Upper lobe of left lung (tissue), 6 donors: Measurements from ENCODE around the gene ABHD17A. TPM values are rescaled to one million over a fixed set of nuclear protein-coding genes. Genes with fewer than 3 reads are reported as not detected.

Experiments
- ATAC-seq, 2 donors: fragments of 200-7000 bp; cut with Tn5 transposase; one replicate each; pipeline ENCODE4 v1.9.1; 2022; ENCODE audit warnings: mild to moderate bottlenecking in 2 of 2, moderate library complexity in 2 of 2; ENCODE audit not compliant: low FRiP score in 2 of 2
- DNase-seq, 2 donors: peaks; one replicate each; pipeline ENCODE4 v3.0.0-alpha.2; 2019 to 2020
- H3K27ac ChIP-seq, 4 donors: fragments of 200-600 bp; sonication (generic); one replicate each; pipeline ENCODE4 v1.5.1; 2016 to 2019
- H3K27me3 ChIP-seq, 4 donors: fragments of 200-600 bp; sonication (generic); one replicate each; pipeline ENCODE4 v1.5.1; 2017 to 2019
- H3K36me3 ChIP-seq, 4 donors: fragments of 200-600 bp; sonication (generic); one replicate each; pipeline ENCODE4 v1.5.1; 2016 to 2019
- H3K4me1 ChIP-seq, 4 donors: fragments of 200-600 bp; sonication (generic); one replicate each; pipeline ENCODE4 v1.5.1; 2018 to 2019
- H3K4me3 ChIP-seq, 4 donors: fragments of 200-600 bp; sonication (generic); one replicate each; pipeline ENCODE4 v1.5.1; 2017 to 2019; ENCODE audit warnings: mild to moderate bottlenecking in 2 of 4, moderate library complexity in 1 of 4
- H3K9me3 ChIP-seq, 4 donors: fragments of 200-600 bp; sonication (generic); one replicate each; pipeline ENCODE4 v1.5.1; 2018 to 2019
- EP300 ChIP-seq, 4 donors: sonication (generic); formaldehyde crosslinking; IDR thresholded peaks; one replicate each; pipeline ENCODE4 v1.5.1; 2017; ENCODE audit warnings: antibody characterized with exemption in 4 of 4, control low read depth in 2 of 4
- POLR2A ChIP-seq, 4 donors: fragments of 450-650 bp; IDR thresholded peaks; one replicate each; pipeline ENCODE4 v1.5.1; 2016 to 2017; ENCODE audit warnings: antibody characterized with exemption in 4 of 4, mild to moderate bottlenecking in 2 of 4
- POLR2AphosphoS5 ChIP-seq, 2 donors: sonication (generic); formaldehyde crosslinking; IDR thresholded peaks; one replicate each; pipeline ENCODE4 v1.5.1; 2017; ENCODE audit warnings: antibody characterized with exemption in 2 of 2
- WGBS, 2 donors: methylation state at CpG; one replicate each; pipeline ENCODE4 v1.1.5; 2017 to 2018; 5-methylcytosine and 5-hydroxymethylcytosine counted together
- total RNA-seq, 6 donors: library from RNA; depleted of rRNA in 4 of 6; stranded (reverse); fragments of >200 nt in 4 of 6; gene quantifications; one replicate each; pipeline versions ENCODE4 v1.1.0 to v1.2.1, GENCODE V29; 2016 to 2021
- TF ChIP-seq, protein P1 (sequence below), 6 experiments: fragments of 450-650 bp in 4 of 6; fragments of 200-600 bp in 2 of 6; sonication (generic) in 2 of 6; IDR thresholded peaks; one replicate each; pipeline ENCODE4 v1.5.1; 2016 to 2019; ENCODE audit warnings: antibody characterized with exemption in 6 of 6
- donor health status: DM: no; HTN: no; CAD: no; lungs with moderate emphysema.
- donor health status: DM: no; HTN: yes; CAD: no; lungs with severe emphysema.

Gene ABHD17A
- total RNA-seq, 6 donors from 2014 or later = 63.4 to 143 (median 108) TPM

DNA sequence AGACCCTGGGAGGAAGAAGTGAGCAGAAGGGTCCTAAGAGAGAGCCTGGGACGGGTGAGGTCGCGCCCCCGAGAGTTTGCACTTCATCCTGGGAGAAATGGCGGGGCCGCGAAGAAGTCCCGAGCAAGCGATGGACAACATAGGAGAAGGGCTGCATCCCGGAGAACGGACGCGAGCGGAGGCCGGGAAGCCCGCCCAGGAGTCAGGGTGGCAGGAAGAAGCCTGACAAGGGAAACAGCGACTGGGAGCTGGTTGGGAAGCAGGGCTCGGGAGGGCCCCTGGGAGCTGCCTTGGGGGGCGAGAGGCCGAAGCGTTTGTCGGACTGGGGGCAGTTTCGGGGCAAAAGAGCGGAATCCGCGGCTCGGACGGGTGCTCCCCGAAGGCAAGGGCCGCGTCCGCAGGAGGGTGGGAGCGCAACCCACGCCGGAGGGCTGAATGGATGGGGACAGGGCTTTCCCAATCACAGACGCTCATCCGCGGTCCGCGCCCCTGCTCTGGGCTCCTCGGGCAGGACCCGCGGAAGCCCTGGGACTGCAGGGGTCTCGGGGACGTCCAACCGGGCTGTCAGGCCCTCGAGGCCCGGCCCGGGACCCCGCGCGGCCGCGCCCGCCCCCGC, 469 bp downstream of the ABHD17A start:
- DNase-seq (no peak), ATAC-seq (peak in 1 of 2 donors; percentile 5)
- H3K4me1 ChIP-seq = peaks cover 35 to 56% (median 45%) of the 10 kb centered on the region in 4 donors
- H3K27ac ChIP-seq = peak overlapping the region; percentile 84 to 94 (median 94)
- no peak for TF ChIP-seq POLR2AphosphoS5 (IDR thresholded peaks at IDR 0.05)
- no peak for TF ChIP-seq EP300 (IDR thresholded peaks at IDR 0.05)
- no peak for TF ChIP-seq POLR2A (IDR thresholded peaks at IDR 0.05)
- TF ChIP-seq, protein P1, sequence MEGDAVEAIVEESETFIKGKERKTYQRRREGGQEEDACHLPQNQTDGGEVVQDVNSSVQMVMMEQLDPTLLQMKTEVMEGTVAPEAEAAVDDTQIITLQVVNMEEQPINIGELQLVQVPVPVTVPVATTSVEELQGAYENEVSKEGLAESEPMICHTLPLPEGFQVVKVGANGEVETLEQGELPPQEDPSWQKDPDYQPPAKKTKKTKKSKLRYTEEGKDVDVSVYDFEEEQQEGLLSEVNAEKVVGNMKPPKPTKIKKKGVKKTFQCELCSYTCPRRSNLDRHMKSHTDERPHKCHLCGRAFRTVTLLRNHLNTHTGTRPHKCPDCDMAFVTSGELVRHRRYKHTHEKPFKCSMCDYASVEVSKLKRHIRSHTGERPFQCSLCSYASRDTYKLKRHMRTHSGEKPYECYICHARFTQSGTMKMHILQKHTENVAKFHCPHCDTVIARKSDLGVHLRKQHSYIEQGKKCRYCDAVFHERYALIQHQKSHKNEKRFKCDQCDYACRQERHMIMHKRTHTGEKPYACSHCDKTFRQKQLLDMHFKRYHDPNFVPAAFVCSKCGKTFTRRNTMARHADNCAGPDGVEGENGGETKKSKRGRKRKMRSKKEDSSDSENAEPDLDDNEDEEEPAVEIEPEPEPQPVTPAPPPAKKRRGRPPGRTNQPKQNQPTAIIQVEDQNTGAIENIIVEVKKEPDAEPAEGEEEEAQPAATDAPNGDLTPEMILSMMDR (IDR thresholded peaks at IDR 0.05) = no peak
- peak overlapping the region; percentile 71 to 99 (median 97) for H3K4me3 ChIP-seq
- WGBS, 2 donors = 0 to 1% methylated on average over 37 to 40 of the region's 56 CpGs
- no peaks in the 10 kb centered on the region for H3K9me3 ChIP-seq
- peaks cover 0 to 13% (median 5%) of the 10 kb centered on the region in 4 donors for H3K36me3 ChIP-seq
- H3K27me3 ChIP-seq = no peaks in the 10 kb centered on the region

DNA sequence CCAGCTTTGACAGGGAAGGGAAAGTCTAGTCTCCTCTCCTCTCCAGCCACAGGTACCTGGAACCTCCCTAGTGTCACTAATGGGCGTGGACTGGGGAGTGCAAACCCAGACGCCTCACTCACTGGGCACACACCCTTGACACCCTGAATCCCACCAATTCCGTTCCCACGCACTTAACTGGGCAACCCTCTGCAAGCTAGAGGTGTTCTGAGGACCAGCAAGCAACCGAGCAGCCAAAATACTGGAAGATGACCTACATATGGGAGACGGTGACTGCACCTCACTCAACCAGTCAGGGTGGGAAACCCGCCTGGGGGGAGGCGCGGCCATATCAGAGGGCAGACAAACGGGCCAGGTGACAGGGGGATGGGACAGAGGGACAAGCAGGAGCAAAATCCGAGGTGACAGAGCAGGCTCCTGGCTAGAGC, 991 bp downstream of the ABHD17A start:
- TF ChIP-seq POLR2A (IDR thresholded peaks at IDR 0.05) (no peak), EP300 (IDR thresholded peaks at IDR 0.05) (no peak), POLR2AphosphoS5 (IDR thresholded peaks at IDR 0.05) (no peak)
- TF ChIP-seq, protein P1 (IDR thresholded peaks at IDR 0.05) = no peak
- Histone ChIP-seq H3K27me3 (no peaks in the 10 kb centered on the region), H3K36me3 (peaks cover 0 to 13% (median 5%) of the 10 kb centered on the region in 4 donors), H3K9me3 (no peaks in the 10 kb centered on the region), H3K27ac (peak overlapping the region; percentile 84 to 94 (median 94)), H3K4me1 (peaks cover 35 to 56% (median 45%) of the 10 kb centered on the region in 4 donors), H3K4me3 (peak overlapping the region; percentile 71 to 99 (median 97))
- ATAC-seq (no peak), DNase-seq (no peak)
- 2% methylated on average over 11 of the region's 11 CpGs for WGBS, 2 donors

DNA sequence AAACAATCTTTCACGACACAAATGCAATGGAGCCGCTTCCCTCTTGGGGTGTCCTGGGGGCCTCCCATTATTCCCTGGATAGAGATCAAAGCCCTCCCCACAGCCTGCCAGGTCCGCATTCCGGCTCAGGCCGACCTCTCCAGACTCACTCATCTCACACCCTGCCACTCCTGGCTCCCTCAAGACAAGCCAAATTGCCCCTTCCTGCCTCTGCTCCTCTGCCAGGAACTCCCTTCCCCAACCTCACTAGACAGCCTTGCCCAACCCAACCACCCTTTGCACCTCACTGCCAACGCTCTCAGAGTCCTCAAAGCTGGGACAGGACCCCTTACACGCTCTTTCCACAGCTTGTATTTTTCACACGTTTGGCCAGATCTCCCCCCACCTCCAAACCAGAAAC, 1.5 kb downstream of the ABHD17A start:
- no peak for TF ChIP-seq POLR2A (IDR thresholded peaks at IDR 0.05)
- TF ChIP-seq, protein P1 (IDR thresholded peaks at IDR 0.05) = no peak
- no peak for TF ChIP-seq EP300 (IDR thresholded peaks at IDR 0.05)
- no peak for TF ChIP-seq POLR2AphosphoS5 (IDR thresholded peaks at IDR 0.05)
- peaks cover 35 to 56% (median 45%) of the 10 kb centered on the region in 4 donors for H3K4me1 ChIP-seq
- H3K27ac ChIP-seq = peak overlapping the region; percentile 59 to 94 (median 94)
- no peaks in the 10 kb centered on the region for H3K27me3 ChIP-seq
- peak overlapping the region; percentile 71 to 99 (median 97) for H3K4me3 ChIP-seq
- no peaks in the 10 kb centered on the region for H3K9me3 ChIP-seq
- DNase-seq (no peak), ATAC-seq (no peak)
- 10 to 16% methylated on average over 8 of the region's 8 CpGs for WGBS, 2 donors
- H3K36me3 ChIP-seq = peaks cover 0 to 17% (median 5%) of the 10 kb centered on the region in 4 donors

DNA sequence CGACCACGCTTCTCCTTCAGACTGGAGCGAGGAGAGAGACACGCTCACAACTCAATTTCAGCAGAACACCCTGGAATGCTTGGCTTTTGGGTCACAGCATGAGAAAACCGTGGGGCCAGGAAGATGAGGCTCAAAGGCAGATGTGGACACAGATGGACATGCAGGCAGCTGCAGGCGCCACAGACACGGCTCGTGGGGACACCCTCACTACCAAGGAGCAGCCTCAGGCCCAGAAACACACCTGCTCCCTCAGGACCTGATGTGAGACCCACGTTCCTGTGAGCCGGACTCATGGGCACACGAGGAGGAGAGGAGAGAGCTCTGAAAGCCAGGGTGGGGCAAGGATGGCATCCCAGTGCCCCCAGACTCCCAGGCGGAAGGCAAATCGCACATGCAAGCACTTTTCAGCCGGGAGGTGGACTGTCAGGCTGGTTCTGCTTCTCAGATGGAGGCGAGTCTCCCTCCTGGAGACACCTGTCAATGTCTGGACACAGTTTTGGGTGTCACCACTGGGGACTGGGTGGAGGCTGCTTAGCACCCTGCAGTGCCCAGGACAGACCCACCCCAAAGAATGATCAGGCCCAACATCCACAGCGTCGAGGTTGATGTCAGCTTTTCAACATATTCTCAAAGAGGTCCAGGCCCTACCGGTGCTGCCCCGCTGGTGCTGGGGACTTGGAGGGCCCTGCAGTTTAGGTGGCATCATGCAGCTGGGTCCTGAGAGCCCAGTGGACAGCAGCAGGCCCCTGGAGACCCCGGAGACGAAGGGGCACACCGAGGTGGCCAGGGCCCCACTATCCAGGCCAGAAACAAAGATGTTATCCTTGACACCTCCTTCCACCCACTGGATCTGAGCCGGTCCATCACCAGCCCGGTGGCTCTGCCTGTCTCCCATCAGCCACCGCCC, 2.3 kb downstream of the ABHD17A start:
- DNase-seq (no peak), ATAC-seq (no peak)
- WGBS, 2 donors = 65% methylated on average over 14 to 20 of the region's 25 CpGs
- TF ChIP-seq POLR2AphosphoS5 (IDR thresholded peaks at IDR 0.05) = no peak
- TF ChIP-seq EP300 (IDR thresholded peaks at IDR 0.05) = no peak
- TF ChIP-seq, protein P1 (IDR thresholded peaks at IDR 0.05) = no peak
- TF ChIP-seq POLR2A (IDR thresholded peaks at IDR 0.05) = no peak
- Histone ChIP-seq H3K4me1 (peaks cover 35 to 56% (median 45%) of the 10 kb centered on the region in 4 donors), H3K9me3 (no peaks in the 10 kb centered on the region), H3K27ac (peak overlapping the region; percentile 59 to 94 (median 94)), H3K36me3 (peaks cover 0 to 19% (median 5%) of the 10 kb centered on the region in 4 donors), H3K27me3 (no peaks in the 10 kb centered on the region), H3K4me3 (peak overlapping the region in 3 of 4 donors; percentile 71 to 99 (median 96))
